PC-9 (cell line): ENCODE results near the gene MBOAT2. TPM values are rescaled to one million over a fixed set of nuclear protein-coding genes. Genes with fewer than 3 reads are reported as not detected.

ENCODE experiments used
- BruUV-seq: library from RNA; stranded (reverse); fragments of 400-500 nt; replicated peaks from 2 replicates; lab custom pipeline; 2021; lab: Mats Ljungman, UMichigan
- CTCF ChIA-PET: fragments of 300-600 bp; sonication (Branson Sonifier 250); formaldehyde crosslinking; loops from one replicate; lab custom pipeline; 2022; ENCODE audit warnings: antibody characterized with exemption; lab: Charles Lee
- POLR2A ChIA-PET: fragments of 300-600 bp; sonication (Branson Sonifier 250); formaldehyde crosslinking; loops from one replicate; lab custom pipeline; 2022; ENCODE audit warnings: antibody characterized with exemption; ENCODE audit not compliant: unreplicated experiment; lab: Charles Lee
- DNase-seq, 2 experiments: peaks; one replicate each; pipeline versions ENCODE4 v3.0.0 to v3.0.0-alpha.2; 2015 to 2022; ENCODE audit warnings: mixed read lengths in 1 of 2
- H2AFZ ChIP-seq: fragments of 200-600 bp; sonication (generic); 2 replicates; pipeline ENCODE4 v1.8.1; 2017; ENCODE audit warnings: antibody characterized with exemption
- H3F3A ChIP-seq: fragments of 200-600 bp; sonication (generic); 2 replicates; pipeline ENCODE4 v1.8.1; 2017; ENCODE audit warnings: antibody characterized with exemption, mild to moderate bottlenecking, low read depth; ENCODE audit not compliant: insufficient read depth
- H3K27ac ChIP-seq: fragments of 200-600 bp; sonication (generic); 2 replicates; pipeline ENCODE4 v1.6.1; 2016; ENCODE audit warnings: mixed run types
- H3K27me3 ChIP-seq: fragments of 200-600 bp; sonication (generic); 2 replicates; pipeline ENCODE4 v1.6.1; 2016; ENCODE audit warnings: low read depth, mixed run types; ENCODE audit not compliant: insufficient read depth
- H3K36me3 ChIP-seq: fragments of 200-600 bp; sonication (generic); 2 replicates; pipeline ENCODE4 v1.6.1; 2016; ENCODE audit warnings: low read depth, mixed run types
- H3K4me1 ChIP-seq: fragments of 200-600 bp; sonication (generic); replicated peaks from 2 replicates; pipeline ENCODE4 v1.6.1; 2016; ENCODE audit warnings: mixed run types; ENCODE audit not compliant: insufficient read depth
- H3K4me2 ChIP-seq: fragments of 200-600 bp; sonication (generic); 2 replicates; pipeline ENCODE4 v1.6.1; 2017; ENCODE audit warnings: mixed run types
- H3K4me3 ChIP-seq: fragments of 200-600 bp; sonication (generic); 2 replicates; pipeline ENCODE4 v1.6.1; 2016; ENCODE audit warnings: mixed run types
- H3K79me2 ChIP-seq: fragments of 200-600 bp; sonication (generic); 2 replicates; pipeline ENCODE4 v1.6.1; 2017; ENCODE audit warnings: low read depth, mixed run types
- H3K9me2 ChIP-seq: fragments of 200-600 bp; sonication (generic); 2 replicates; pipeline ENCODE4 v1.8.1; 2017; ENCODE audit warnings: mild to moderate bottlenecking; ENCODE audit not compliant: insufficient read depth
- H3K9me3 ChIP-seq: fragments of 200-600 bp; sonication (generic); 2 replicates; pipeline ENCODE4 v1.8.1; 2016; ENCODE audit warnings: low read depth; ENCODE audit not compliant: insufficient read depth
- H4K20me1 ChIP-seq: fragments of 200-600 bp; sonication (generic); 2 replicates; pipeline ENCODE4 v1.8.1; 2017; ENCODE audit not compliant: insufficient read depth
- CTCF ChIP-seq: fragments of 200-600 bp; sonication (generic); conservative IDR thresholded peaks from 2 replicates; pipeline ENCODE4 v1.6.1; 2017; ENCODE audit warnings: mixed run types, antibody characterized with exemption, mild to moderate bottlenecking, moderate library complexity
- EZH2 ChIP-seq: fragments of 200-600 bp; sonication (generic); IDR thresholded peaks from 2 replicates; pipeline ENCODE4 v1.8.0; 2017; ENCODE audit warnings: antibody characterized with exemption, low read depth
- intact Hi-C: fragments of 100-400 bp; cut with micrococcal nuclease; formaldehyde crosslinking; loops from one replicate; pipeline ENCODE4 v1.10.0; 2022; ENCODE audit not compliant: unreplicated experiment
- total RNA-seq: library from RNA; stranded (reverse); gene quantifications from 2 replicates; pipeline ENCODE4 v1.2.3, GENCODE V29; 2021

Gene MBOAT2
- total RNA-seq, 1 experiment from 2014 or later = 57.7 TPM

GRCh38 chr2:8892111-8892510 is 111.4 kb downstream of the MBOAT2 start:
- intact Hi-C loops = no loop called here
- Histone ChIP-seq H2AFZ (no peak overlapping the region), H3K4me3 (no peak overlapping the region), H3K27ac (no peak overlapping the region), H3K27me3 (no peaks in the 10 kb centered on the region), H3K9me3 (no peaks in the 10 kb centered on the region), H3K79me2 (no peaks in the 10 kb centered on the region), H4K20me1 (no peaks in the 10 kb centered on the region), H3K36me3 (peaks cover 10% of the 10 kb centered on the region; the same call in 1 of the 2 replicates), H3K4me1 (no peaks in the 10 kb centered on the region), H3K4me2 (no peak overlapping the region), H3F3A (peaks cover 3% of the 10 kb centered on the region; the same call in 1 of the 2 replicates), H3K9me2 (no peaks in the 10 kb centered on the region)
- TF ChIP-seq CTCF = no peak
- no peak for TF ChIP-seq EZH2
- CTCF ChIA-PET = no interaction called here
- POLR2A ChIA-PET = no interaction called here
- BruUV-seq = no TSS peak
- no peak for DNase-seq

GRCh38 chr2:8889978-8890377 is 113.5 kb downstream of the MBOAT2 start:
- Histone ChIP-seq H3K27ac (no peak overlapping the region), H3K79me2 (no peaks in the 10 kb centered on the region), H3K9me3 (no peaks in the 10 kb centered on the region), H3K4me1 (no peaks in the 10 kb centered on the region), H3K9me2 (no peaks in the 10 kb centered on the region), H3K36me3 (0 out of 2 replicates have a peak, but pooled peaks cover 4% of the 10 kb centered on the region), H2AFZ (no peak overlapping the region), H3K4me2 (no peak overlapping the region), H4K20me1 (no peaks in the 10 kb centered on the region), H3K27me3 (no peaks in the 10 kb centered on the region), H3F3A (peaks cover 5% of the 10 kb centered on the region; the same call in 1 of the 2 replicates), H3K4me3 (no peak overlapping the region)
- no peak for TF ChIP-seq EZH2
- intact Hi-C loops = loop anchor here (10.0 kb wide), 1 partner anchor 315 kb away; the partner anchor contains the start of gene ASAP2
- ChIA-PET CTCF (no interaction called here), POLR2A (no interaction called here)
- DNase-seq = no peak
- no TSS peak for BruUV-seq

GRCh38 chr2:8888963-8889362 is 114.5 kb downstream of the MBOAT2 start:
- 0 out of 2 replicates have a peak, but pooled peaks cover 3% of the 10 kb centered on the region for H3K36me3 ChIP-seq
- H3K27ac ChIP-seq = no peak overlapping the region
- no peak overlapping the region for H3K4me3 ChIP-seq
- H3K79me2 ChIP-seq = no peaks in the 10 kb centered on the region
- ChIA-PET POLR2A (no interaction called here), CTCF (no interaction called here)
- H3K27me3 ChIP-seq = no peaks in the 10 kb centered on the region
- TF ChIP-seq EZH2 (no peak), CTCF (no peak)
- no peaks in the 10 kb centered on the region for H3K4me1 ChIP-seq
- no peak overlapping the region for H2AFZ ChIP-seq
- no TSS peak for BruUV-seq
- intact Hi-C loops = loop anchor here (10.0 kb wide), 1 partner anchor 316 kb away; the partner anchor contains the start of gene ASAP2
- no peaks in the 10 kb centered on the region for H4K20me1 ChIP-seq
- no peak for DNase-seq
- peaks cover 10% of the 10 kb centered on the region; the same call in 1 of the 2 replicates for H3F3A ChIP-seq
- H3K9me2 ChIP-seq = no peaks in the 10 kb centered on the region
- H3K9me3 ChIP-seq = no peaks in the 10 kb centered on the region
- no peak overlapping the region for H3K4me2 ChIP-seq

GRCh38 chr2:8886876-8887275 is 116.6 kb downstream of the MBOAT2 start:
- Histone ChIP-seq H3K79me2 (no peaks in the 10 kb centered on the region), H4K20me1 (no peaks in the 10 kb centered on the region), H3F3A (peaks cover 10% of the 10 kb centered on the region; the same call in 1 of the 2 replicates), H3K27ac (no peak overlapping the region), H2AFZ (no peak overlapping the region), H3K4me2 (no peak overlapping the region), H3K4me3 (no peak overlapping the region), H3K9me2 (no peaks in the 10 kb centered on the region), H3K27me3 (no peaks in the 10 kb centered on the region), H3K4me1 (no peaks in the 10 kb centered on the region), H3K9me3 (no peaks in the 10 kb centered on the region), H3K36me3 (peaks cover 5% of the 10 kb centered on the region; the same call in 1 of the 2 replicates)
- no peak for DNase-seq
- CTCF ChIA-PET = no interaction called here
- no peak for TF ChIP-seq EZH2
- no peak for TF ChIP-seq CTCF
- intact Hi-C loops = loop anchor here (10.0 kb wide), 1 partner anchor 318 kb away; the partner anchor contains the start of gene ASAP2
- POLR2A ChIA-PET = no interaction called here
- no TSS peak for BruUV-seq
